ENCODE measurements around the gene CHCHD3. TPM values are rescaled to one million over a fixed set of nuclear protein-coding genes. Genes with fewer than 3 reads are reported as not detected.

CHCHD3 gene
- total RNA-seq, 1 experiment from 2014 or later: 149 TPM

GRCh38 chr7:132959891-132960290, 122.0 kb downstream of the CHCHD3 start:
- ChIA-PET POLR2A (ENCODE audit: unreplicated experiment) (no interaction called here), CTCF (no interaction called here)
- DNase-seq: no peak
- no peak overlapping the region for H3K4me3 ChIP-seq (ENCODE audit: low read length)
- no peaks in the 10 kb centered on the region for H3K4me1 ChIP-seq (ENCODE audit: insufficient read depth, low read length)
- intact Hi-C loops (cut with micrococcal nuclease): no loop called here
- TF ChIP-seq EZH2phosphoT487 (IDR thresholded peaks at IDR 0.05; ENCODE audit: borderline replicate concordance, low read length) (no peak), EZH2 (IDR thresholded peaks at IDR 0.05; ENCODE audit: low read length, unreplicated experiment) (no peak)
- TF ChIP-seq, protein P1, sequence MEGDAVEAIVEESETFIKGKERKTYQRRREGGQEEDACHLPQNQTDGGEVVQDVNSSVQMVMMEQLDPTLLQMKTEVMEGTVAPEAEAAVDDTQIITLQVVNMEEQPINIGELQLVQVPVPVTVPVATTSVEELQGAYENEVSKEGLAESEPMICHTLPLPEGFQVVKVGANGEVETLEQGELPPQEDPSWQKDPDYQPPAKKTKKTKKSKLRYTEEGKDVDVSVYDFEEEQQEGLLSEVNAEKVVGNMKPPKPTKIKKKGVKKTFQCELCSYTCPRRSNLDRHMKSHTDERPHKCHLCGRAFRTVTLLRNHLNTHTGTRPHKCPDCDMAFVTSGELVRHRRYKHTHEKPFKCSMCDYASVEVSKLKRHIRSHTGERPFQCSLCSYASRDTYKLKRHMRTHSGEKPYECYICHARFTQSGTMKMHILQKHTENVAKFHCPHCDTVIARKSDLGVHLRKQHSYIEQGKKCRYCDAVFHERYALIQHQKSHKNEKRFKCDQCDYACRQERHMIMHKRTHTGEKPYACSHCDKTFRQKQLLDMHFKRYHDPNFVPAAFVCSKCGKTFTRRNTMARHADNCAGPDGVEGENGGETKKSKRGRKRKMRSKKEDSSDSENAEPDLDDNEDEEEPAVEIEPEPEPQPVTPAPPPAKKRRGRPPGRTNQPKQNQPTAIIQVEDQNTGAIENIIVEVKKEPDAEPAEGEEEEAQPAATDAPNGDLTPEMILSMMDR (conservative IDR thresholded peaks at IDR 0.05; ENCODE audit: low read depth, low read length): no peak
- no peaks in the 10 kb centered on the region for H3K9me2 ChIP-seq (replicated peaks; ENCODE audit: low read length)
- H3K36me3 ChIP-seq (ENCODE audit: low read depth, low read length): no peaks in the 10 kb centered on the region
- H3K9ac ChIP-seq (ENCODE audit: low read length): no peak overlapping the region
- no peaks in the 10 kb centered on the region for H3K9me3 ChIP-seq (ENCODE audit: low read length)
- no peak overlapping the region for H3K27ac ChIP-seq (ENCODE audit: low read length)
- no peak overlapping the region for H3K4me2 ChIP-seq (ENCODE audit: low read length)
- H2AFZ ChIP-seq (ENCODE audit: low read length): no peak overlapping the region
- peaks cover under 1% of the 10 kb centered on the region; the same call in 1 of the 2 replicates for H3K79me2 ChIP-seq (ENCODE audit: low read length)
- no TSS peak for BruUV-seq (replicated peaks)
- no peaks in the 10 kb centered on the region for H4K20me1 ChIP-seq (ENCODE audit: low read length)
- H3F3A ChIP-seq (ENCODE audit: low read length, unreplicated experiment): no peaks in the 10 kb centered on the region
- ATAC-seq: no peak
- no peaks in the 10 kb centered on the region for H3K27me3 ChIP-seq (ENCODE audit: low read length)

DNA sequence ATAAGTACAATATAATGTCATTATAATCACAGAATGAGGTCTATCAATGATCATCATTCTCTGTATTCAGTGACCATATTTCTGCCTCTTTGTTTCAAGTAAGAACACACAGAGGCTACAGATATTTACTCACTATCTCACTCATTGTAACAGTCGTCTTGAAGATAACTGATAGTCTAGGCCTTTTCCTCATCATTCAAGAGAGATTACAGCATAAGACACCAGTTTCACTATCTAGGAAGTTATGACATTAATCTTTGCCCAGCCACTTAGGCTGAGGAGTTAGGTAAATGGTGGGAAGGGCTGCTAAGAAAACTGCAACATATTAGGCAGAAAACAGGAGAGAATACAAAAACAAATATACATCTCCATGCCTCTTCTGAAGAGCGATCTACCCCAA, 125.3 kb downstream of the CHCHD3 start:
- Histone ChIP-seq H3K27ac (ENCODE audit: low read length) (no peak overlapping the region), H3K27me3 (ENCODE audit: low read length) (no peaks in the 10 kb centered on the region), H3K4me3 (ENCODE audit: low read length) (no peak overlapping the region), H3K9ac (ENCODE audit: low read length) (no peak overlapping the region), H3F3A (ENCODE audit: low read length, unreplicated experiment) (no peaks in the 10 kb centered on the region), H3K4me2 (ENCODE audit: low read length) (no peak overlapping the region), H3K4me1 (ENCODE audit: insufficient read depth, low read length) (no peaks in the 10 kb centered on the region), H3K9me3 (ENCODE audit: low read length) (no peaks in the 10 kb centered on the region), H2AFZ (ENCODE audit: low read length) (no peak overlapping the region), H3K9me2 (replicated peaks; ENCODE audit: low read length) (no peaks in the 10 kb centered on the region), H3K79me2 (ENCODE audit: low read length) (no peaks in the 10 kb centered on the region), H4K20me1 (ENCODE audit: low read length) (no peaks in the 10 kb centered on the region), H3K36me3 (ENCODE audit: low read depth, low read length) (no peaks in the 10 kb centered on the region)
- no TSS peak for BruUV-seq (replicated peaks)
- no peak for DNase-seq
- TF ChIP-seq EZH2 (IDR thresholded peaks at IDR 0.05; ENCODE audit: low read length, unreplicated experiment) (no peak), EZH2phosphoT487 (IDR thresholded peaks at IDR 0.05; ENCODE audit: borderline replicate concordance, low read length) (no peak)
- TF ChIP-seq, protein P1 (conservative IDR thresholded peaks at IDR 0.05; ENCODE audit: low read depth, low read length): no peak
- CTCF ChIA-PET: no interaction called here
- POLR2A ChIA-PET (ENCODE audit: unreplicated experiment): no interaction called here
- ATAC-seq: no peak
- intact Hi-C loops (cut with micrococcal nuclease): no loop called here

DNA sequence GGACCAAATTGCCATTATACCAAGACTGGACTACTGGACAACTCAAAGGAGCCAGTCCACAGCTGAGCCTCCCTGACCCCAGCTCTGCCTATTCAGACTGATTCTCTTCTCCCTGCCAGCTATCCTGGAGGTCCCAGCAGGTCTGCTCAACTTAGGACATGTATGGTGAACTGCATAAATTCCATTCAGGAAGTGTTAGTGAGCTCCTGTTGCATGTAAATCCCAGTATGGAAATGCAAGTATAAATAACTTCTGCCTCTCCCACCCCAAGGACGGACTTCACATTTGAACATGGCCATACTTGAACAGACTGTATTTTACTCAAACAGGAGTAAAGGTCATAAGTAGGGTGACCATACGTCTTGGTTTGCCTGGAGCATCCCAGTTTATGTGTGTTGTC, 128.4 kb downstream of the CHCHD3 start:
- intact Hi-C loops (cut with micrococcal nuclease): no loop called here
- ChIA-PET CTCF (no interaction called here), POLR2A (ENCODE audit: unreplicated experiment) (no interaction called here)
- DNase-seq: no peak
- TF ChIP-seq, protein P1 (conservative IDR thresholded peaks at IDR 0.05; ENCODE audit: low read depth, low read length): no peak
- TF ChIP-seq EZH2phosphoT487 (IDR thresholded peaks at IDR 0.05; ENCODE audit: borderline replicate concordance, low read length): no peak
- TF ChIP-seq EZH2 (IDR thresholded peaks at IDR 0.05; ENCODE audit: low read length, unreplicated experiment): no peak
- H2AFZ ChIP-seq (ENCODE audit: low read length): no peak overlapping the region
- H3K9me3 ChIP-seq (ENCODE audit: low read length): no peaks in the 10 kb centered on the region
- no TSS peak for BruUV-seq (replicated peaks)
- no peak overlapping the region for H3K27ac ChIP-seq (ENCODE audit: low read length)
- no peaks in the 10 kb centered on the region for H3K79me2 ChIP-seq (ENCODE audit: low read length)
- no peaks in the 10 kb centered on the region for H3F3A ChIP-seq (ENCODE audit: low read length, unreplicated experiment)
- no peaks in the 10 kb centered on the region for H3K27me3 ChIP-seq (ENCODE audit: low read length)
- no peak overlapping the region for H3K4me2 ChIP-seq (ENCODE audit: low read length)
- no peak overlapping the region for H3K9ac ChIP-seq (ENCODE audit: low read length)
- ATAC-seq: no peak
- H3K4me1 ChIP-seq (ENCODE audit: insufficient read depth, low read length): no peaks in the 10 kb centered on the region
- no peaks in the 10 kb centered on the region for H4K20me1 ChIP-seq (ENCODE audit: low read length)
- no peaks in the 10 kb centered on the region for H3K36me3 ChIP-seq (ENCODE audit: low read depth, low read length)
- no peaks in the 10 kb centered on the region for H3K9me2 ChIP-seq (replicated peaks; ENCODE audit: low read length)
- no peak overlapping the region for H3K4me3 ChIP-seq (ENCODE audit: low read length)
